Vagina (tissue), 2 donors: Measurements from ENCODE around the gene TMEM243.

Experiments
- POLR2A ChIP-seq, 2 donors: fragments of 450-650 bp; IDR thresholded peaks; one replicate each; pipeline ENCODE4 v1.6.1; 2017; ENCODE audit warnings: antibody characterized with exemption in 2 of 2, mild to moderate bottlenecking in 2 of 2, moderate library complexity in 2 of 2
- TF ChIP-seq, protein P1 (sequence below), 3 experiments: fragments of 450-650 bp in 2 of 3; fragments of 200-600 bp in 1 of 3; sonication (generic) in 1 of 3; IDR thresholded peaks; one replicate each; pipeline ENCODE4 v1.5.1; 2017 to 2019; ENCODE audit warnings: antibody characterized with exemption in 3 of 3, mild to moderate bottlenecking in 2 of 3, moderate library complexity in 2 of 3

DNA sequence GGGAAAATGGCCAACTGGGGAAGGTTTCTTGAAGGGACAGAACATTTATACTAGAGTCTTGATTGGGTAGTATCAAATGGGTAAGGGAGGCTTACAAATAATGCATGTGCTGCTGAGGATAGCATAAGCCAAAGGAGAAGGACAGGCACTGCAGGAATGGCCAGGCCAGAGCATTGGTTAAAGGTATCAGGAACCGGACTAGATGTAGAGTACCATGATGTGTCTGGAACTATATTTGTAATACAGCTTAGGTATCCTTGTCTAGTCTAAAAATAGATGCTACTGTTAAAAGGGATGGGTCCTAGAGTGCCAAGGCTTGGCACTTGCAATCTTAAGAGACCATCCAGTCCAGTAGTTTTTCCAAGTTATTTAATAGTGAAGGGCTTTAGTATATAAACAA lies 20.3 kb downstream of the TMEM243 start:
- no peak for TF ChIP-seq POLR2A (IDR thresholded peaks at IDR 0.05)
- TF ChIP-seq, protein P1, sequence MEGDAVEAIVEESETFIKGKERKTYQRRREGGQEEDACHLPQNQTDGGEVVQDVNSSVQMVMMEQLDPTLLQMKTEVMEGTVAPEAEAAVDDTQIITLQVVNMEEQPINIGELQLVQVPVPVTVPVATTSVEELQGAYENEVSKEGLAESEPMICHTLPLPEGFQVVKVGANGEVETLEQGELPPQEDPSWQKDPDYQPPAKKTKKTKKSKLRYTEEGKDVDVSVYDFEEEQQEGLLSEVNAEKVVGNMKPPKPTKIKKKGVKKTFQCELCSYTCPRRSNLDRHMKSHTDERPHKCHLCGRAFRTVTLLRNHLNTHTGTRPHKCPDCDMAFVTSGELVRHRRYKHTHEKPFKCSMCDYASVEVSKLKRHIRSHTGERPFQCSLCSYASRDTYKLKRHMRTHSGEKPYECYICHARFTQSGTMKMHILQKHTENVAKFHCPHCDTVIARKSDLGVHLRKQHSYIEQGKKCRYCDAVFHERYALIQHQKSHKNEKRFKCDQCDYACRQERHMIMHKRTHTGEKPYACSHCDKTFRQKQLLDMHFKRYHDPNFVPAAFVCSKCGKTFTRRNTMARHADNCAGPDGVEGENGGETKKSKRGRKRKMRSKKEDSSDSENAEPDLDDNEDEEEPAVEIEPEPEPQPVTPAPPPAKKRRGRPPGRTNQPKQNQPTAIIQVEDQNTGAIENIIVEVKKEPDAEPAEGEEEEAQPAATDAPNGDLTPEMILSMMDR (IDR thresholded peaks at IDR 0.05) = no peak
